Cardiac muscle cell (in vitro differentiated cells and primary cell): ENCODE data around the gene CCNB2. TPM values are rescaled to one million over a fixed set of nuclear protein-coding genes. Genes with fewer than 3 reads are reported as not detected.
"Not testable (repeated sequence)": the region's sequence is repeated elsewhere in the genome, so short reads cannot be mapped to it uniquely, and the experiment has no call there.

ENCODE experiments used
- DNase-seq, 2 donors: peaks; one replicate each; pipeline versions ENCODE4 v3.0.0 to v3.0.0-alpha.2; 2010 to 2017; ENCODE audit warnings: low read depth in 1 of 2, low spot score in 1 of 2
- H3K27ac ChIP-seq: fragments of 200-600 bp; sonication (generic); 2 replicates; pipeline ENCODE4 v1.5.1; 2016
- H3K27me3 ChIP-seq: fragments of 200-600 bp; sonication (generic); 2 replicates; pipeline ENCODE4 v1.6.0; 2016; ENCODE audit warnings: control low read depth
- H3K36me3 ChIP-seq: fragments of 200-600 bp; sonication (generic); 2 replicates; pipeline ENCODE4 v1.5.1; 2016; ENCODE audit warnings: control low read depth
- H3K4me1 ChIP-seq: fragments of 200-600 bp; sonication (generic); 2 replicates; pipeline ENCODE4 v1.8.1; 2017; ENCODE audit warnings: low read depth, mild to moderate bottlenecking, mixed run types
- H3K4me3 ChIP-seq: fragments of 200-600 bp; sonication (generic); 2 replicates; pipeline ENCODE4 v1.5.1; 2016; ENCODE audit warnings: mild to moderate bottlenecking
- H3K9me3 ChIP-seq: fragments of 200-600 bp; sonication (generic); 2 replicates; pipeline ENCODE4 v1.5.1; 2017; ENCODE audit warnings: low read depth, mild to moderate bottlenecking, control low read depth
- CTCF ChIP-seq: IDR thresholded peaks from 2 replicates; pipeline ENCODE4 v1.5.1; 2012; ENCODE audit warnings: low read depth, mild to moderate bottlenecking, low read length
- polyA plus RNA-seq: library from polyadenylated mRNA; unstranded; fragments of >200 nt; fragmentation: Nextera tagmentation; extraction: Ambion mirVana; gene quantifications from 2 replicates; pipeline ENCODE4 v1.2.1, GENCODE V29; 2016
- total RNA-seq: library from RNA; depleted of rRNA; stranded (reverse); fragments of >200 nt; gene quantifications from 2 replicates; pipeline ENCODE4 v1.2.3, GENCODE V29; 2016

CCNB2 gene
- total and polyA plus RNA-seq, 2 experiments from 2014 or later: 10.5 to 86.1 TPM

- peak in 1 of 2 donors; percentile 30 for DNase-seq
- not testable (repeated sequence) for H3K4me3 ChIP-seq, H3K9me3 ChIP-seq, H3K36me3 ChIP-seq, H3K27ac ChIP-seq, H3K27me3 ChIP-seq, H3K4me1 ChIP-seq
- peak; percentile 18 for TF ChIP-seq CTCF
These were observed 39.6 kb downstream of the CCNB2 start for GRCh38 chr15:59144594-59144993.

GRCh38 chr15:59147666-59148065, 42.7 kb downstream of the CCNB2 start:
- no peaks in the 10 kb centered on the region for H3K4me1 ChIP-seq
- TF ChIP-seq CTCF: no peak
- no peak for DNase-seq
- no peaks in the 10 kb centered on the region for H3K27me3 ChIP-seq
- H3K9me3 ChIP-seq: no peaks in the 10 kb centered on the region
- peaks cover 8% of the 10 kb centered on the region for H3K36me3 ChIP-seq
- H3K27ac ChIP-seq: no peak overlapping the region
- no peak overlapping the region for H3K4me3 ChIP-seq

- peaks cover 8% of the 10 kb centered on the region for H3K36me3 ChIP-seq
- no peak for TF ChIP-seq CTCF
- H3K4me1 ChIP-seq: no peaks in the 10 kb centered on the region
- no peak overlapping the region for H3K27ac ChIP-seq
- DNase-seq: peak in 1 of 2 donors; percentile 49
- no peaks in the 10 kb centered on the region for H3K9me3 ChIP-seq
- no peak overlapping the region for H3K4me3 ChIP-seq
- no peaks in the 10 kb centered on the region for H3K27me3 ChIP-seq
These were observed 43.3 kb downstream of the CCNB2 start for GRCh38 chr15:59148153-59148833.

GRCh38 chr15:59150185-59150584, 45.2 kb downstream of the CCNB2 start:
- no peak for TF ChIP-seq CTCF
- H3K4me3 ChIP-seq: no peak overlapping the region
- H3K4me1 ChIP-seq: no peaks in the 10 kb centered on the region

GRCh38 chr15:59152694-59153450, 47.9 kb downstream of the CCNB2 start:
- no peak for DNase-seq
- H3K27ac ChIP-seq: no peak overlapping the region
- H3K27me3 ChIP-seq: no peaks in the 10 kb centered on the region
- no peak for TF ChIP-seq CTCF
- no peaks in the 10 kb centered on the region for H3K9me3 ChIP-seq
- H3K36me3 ChIP-seq: peaks cover 11% of the 10 kb centered on the region
- H3K4me1 ChIP-seq: no peaks in the 10 kb centered on the region
- H3K4me3 ChIP-seq: no peak overlapping the region

More at GRCh38 chr15:59150185-59150584, 45.2 kb downstream of the CCNB2 start:
- no peak for DNase-seq
- Histone ChIP-seq H3K9me3 (no peaks in the 10 kb centered on the region), H3K27me3 (no peaks in the 10 kb centered on the region), H3K36me3 (peaks cover 11% of the 10 kb centered on the region), H3K27ac (no peak overlapping the region)
